Activated naive CD8-positive, alpha-beta T cell treated with anti-CD3 and anti-CD28 coated beads, Interleukin-2, amount 50 U/mL, for 16 hours (primary cell): ENCODE data around the gene MKLN1.
"Not testable (repeated sequence)": the region's sequence is repeated elsewhere in the genome, so short reads cannot be mapped to it uniquely, and the experiment has no call there.

Experiments
- DNase-seq: peaks from one replicate; pipeline ENCODE4 v3.0.0-alpha.2; 2020; ENCODE audit warnings: low read depth, low spot score

The MKLN1 gene

DNA sequence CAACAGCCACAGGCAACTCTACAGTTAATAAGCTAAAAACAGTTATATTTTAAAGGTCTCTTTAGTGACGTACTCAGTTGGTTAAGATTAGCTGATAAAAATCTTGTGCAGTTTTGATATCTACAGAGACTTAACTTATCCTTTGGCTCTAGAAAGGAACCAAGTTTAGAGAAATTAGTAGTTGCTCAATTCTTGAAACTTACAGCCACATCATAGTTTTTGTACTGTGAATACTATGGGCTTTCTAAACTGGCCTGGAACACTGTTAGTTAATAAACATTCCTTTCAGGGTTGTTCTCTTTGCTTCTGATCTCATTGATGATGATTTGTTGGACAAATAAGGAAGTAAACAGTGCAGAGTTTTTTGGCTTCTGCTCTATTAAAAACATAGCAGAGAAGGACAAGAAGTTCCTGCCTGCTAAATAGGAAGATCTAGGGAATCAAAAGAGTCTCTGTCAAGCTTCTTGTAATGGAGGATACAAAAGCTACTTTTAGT lies 73.1 kb downstream of the MKLN1 start:
- no peak for DNase-seq

DNA sequence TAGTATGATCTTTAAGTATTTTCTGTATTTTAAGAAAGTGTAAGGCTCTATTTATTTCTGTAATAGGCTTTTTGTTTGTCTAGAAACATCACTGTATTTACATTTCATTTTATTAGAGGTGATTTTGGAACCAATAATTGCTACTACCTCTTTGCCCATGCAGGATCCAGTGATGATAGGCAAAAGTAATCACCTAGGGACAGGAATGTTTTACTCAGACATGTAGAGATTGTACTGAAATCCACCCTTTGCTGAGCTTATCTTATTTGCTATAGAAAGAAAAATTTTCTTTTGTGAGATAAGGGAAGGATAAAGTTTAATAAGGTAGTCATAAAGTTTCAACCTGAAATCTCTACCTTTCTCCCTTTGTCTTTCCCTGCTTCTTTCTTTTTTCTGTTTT lies 73.5 kb downstream of the MKLN1 start:
- DNase-seq: no peak

DNA sequence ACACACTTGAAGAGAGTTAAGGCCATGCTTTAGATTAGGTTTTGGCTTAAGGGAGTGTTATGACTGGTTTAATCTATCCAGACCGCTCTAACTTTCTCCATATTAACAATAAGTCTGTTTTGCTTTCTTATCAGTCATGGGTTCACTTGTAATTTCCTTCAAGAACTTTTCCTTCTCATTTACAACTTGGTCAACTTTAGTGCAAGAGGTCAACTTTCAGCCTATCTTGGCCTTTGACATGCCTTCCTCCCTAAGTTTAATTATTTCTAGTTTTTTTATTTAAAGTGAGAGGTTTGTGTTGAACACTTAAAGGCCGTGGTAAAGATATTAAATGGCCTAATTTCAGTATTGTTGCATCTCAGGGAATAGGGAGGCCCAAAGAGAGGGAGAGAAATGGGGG lies 75.6 kb downstream of the MKLN1 start:
- no peak for DNase-seq

DNA sequence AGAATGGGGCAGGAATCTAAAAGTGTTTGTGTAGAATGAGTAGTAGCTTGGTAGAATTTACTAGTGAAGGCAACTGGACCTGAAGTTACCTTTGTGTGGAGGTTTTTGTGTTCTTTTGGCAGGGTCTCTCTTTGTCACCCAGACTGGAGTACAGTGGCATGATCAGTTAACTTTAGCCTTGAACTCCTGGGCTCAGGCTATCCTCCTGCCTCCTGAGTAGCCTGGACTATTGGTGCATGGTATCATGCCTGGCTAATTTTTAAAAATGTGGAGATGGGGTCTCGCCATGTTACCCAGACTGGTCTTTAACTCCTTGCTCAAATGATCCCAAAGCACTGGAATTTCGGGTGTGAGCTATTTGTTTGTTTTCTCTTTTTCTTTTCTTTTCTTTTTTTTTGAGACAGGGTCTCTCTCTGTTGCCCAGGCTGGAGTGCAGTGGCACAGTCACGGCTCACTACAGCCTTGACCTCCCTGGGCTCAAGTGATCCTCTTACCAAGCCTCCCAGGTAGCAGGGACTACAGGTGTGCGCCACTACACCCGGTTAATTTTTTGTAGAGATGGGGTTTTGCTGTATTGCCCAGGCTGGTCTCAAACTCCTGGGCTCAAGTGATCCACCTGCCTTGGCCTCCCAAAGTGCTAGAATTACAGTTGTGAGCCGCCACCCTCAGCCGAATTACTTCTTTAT lies 76.7 kb downstream of the MKLN1 start:
- no peak for DNase-seq

GRCh38 chr7:131409129-131409766 lies 81.6 kb downstream of the MKLN1 start:
- no peak for DNase-seq

DNA sequence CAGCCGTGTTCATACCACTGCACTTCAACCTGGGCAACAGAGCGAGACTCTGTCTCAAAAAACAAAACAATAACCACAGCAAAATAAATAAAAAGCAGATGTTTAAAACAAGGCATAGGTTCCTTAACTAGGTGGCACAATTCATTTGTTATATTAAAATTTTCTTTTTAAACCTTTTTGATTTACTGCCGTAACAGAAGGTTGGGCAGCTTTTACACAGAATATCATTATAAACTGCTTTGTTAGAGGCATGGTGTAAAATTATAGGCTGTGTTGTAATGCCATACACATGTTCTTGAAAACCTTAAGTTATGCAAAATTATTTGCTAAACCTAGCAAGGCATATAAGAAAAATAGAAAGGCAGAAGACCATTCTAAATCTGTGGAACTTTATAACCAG lies 84.4 kb downstream of the MKLN1 start:
- no peak for DNase-seq

- DNase-seq: no peak
These were observed 86.0 kb downstream of the MKLN1 start for GRCh38 chr7:131413711-131414110.

DNA sequence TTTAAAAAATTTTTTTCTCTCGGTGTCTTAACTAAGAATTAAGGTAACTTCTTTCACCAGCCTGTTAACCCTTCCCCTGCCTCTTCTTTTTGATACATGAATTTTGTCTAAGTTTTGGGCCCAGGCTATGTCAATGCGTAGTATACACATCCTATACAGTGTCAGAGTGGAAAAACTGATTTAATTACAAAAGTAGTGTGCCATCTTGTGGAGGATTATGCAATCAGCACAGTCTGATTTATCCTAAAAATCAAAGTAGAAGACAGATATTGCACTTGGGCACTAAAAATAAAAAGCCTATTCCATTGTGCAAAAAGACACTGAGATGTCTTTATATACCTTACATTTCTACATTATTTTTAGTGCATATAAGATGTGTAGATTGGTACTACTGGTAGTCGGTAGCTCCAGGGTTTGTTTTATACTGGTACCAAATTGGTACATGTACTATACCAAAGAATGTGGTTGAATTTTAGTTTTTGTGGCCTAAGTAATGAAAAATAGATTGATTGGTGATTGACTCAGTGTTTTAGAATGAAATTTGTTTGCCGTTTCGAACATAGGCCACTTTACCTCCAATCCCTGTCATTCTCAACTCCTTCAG lies 96.6 kb downstream of the MKLN1 start:
- DNase-seq: no peak

GRCh38 chr7:131425992-131426391 lies 98.3 kb downstream of the MKLN1 start:
- DNase-seq: no peak

DNA sequence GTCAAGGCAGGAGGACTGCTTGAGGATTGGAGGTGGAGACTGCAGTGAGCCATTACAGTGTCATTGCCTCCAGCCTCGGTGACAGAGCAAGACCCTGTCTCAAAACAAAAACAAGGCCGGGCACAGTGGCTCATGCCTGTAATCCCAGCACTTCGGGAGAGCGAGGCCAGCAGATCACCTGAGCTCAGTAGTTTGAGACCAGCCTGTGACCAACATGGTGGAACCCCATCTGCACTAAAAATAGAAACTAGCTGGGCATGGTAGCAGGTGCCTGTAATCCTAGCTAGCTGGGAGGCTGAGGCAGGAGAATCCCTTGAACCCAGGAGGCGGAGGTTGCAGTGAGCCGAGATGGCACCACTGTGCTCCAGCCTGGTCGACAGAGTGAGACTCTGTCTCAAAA lies 103.2 kb downstream of the MKLN1 start:
- DNase-seq: not testable (repeated sequence)

DNA sequence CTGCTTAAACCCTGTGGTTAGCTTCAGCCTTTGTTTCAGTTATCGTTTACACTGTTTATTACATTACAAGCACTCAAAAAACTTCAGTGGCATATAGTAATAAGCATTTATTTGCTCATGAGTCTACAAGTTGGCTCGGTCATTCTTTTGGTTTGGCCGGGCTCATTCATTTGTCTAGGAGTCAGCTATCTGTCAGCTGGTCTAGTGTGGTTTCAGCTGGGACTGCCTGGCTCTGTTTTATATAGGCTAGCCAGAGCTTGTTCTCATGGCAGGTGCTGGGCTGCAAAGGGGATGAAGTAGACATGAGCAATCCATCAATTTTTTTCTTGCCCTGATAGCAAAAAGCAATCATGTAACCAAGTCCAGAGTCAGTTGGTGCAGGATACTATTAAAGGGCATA lies 103.6 kb downstream of the MKLN1 start:
- no peak for DNase-seq

- DNase-seq: no peak
These were observed 104.1 kb downstream of the MKLN1 start for GRCh38 chr7:131431756-131432155.

- DNase-seq: no peak
These were observed 108.7 kb downstream of the MKLN1 start for GRCh38 chr7:131436384-131436783.

DNA sequence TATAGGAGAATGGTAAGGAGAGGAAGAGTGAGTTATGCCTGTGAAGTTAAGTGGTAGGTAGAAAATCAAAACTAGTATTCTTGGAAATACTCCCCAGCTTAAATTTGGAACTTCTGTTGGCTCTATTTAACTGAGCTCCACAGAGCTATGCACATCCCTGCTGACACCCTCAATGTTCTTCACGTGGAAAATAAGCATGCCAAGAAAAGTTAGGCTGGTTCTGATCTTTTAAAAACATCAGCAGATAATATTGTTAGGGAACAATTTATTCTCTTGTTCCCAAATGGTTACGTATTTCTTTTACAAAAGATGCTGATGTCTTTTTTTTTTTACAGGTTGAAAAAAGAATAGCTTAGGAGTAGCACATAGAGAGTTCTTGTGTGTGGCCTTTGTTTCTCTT lies 111.3 kb downstream of the MKLN1 start:
- DNase-seq: no peak

- no peak for DNase-seq
These were observed 115.8 kb downstream of the MKLN1 start for GRCh38 chr7:131443496-131443895.

DNA sequence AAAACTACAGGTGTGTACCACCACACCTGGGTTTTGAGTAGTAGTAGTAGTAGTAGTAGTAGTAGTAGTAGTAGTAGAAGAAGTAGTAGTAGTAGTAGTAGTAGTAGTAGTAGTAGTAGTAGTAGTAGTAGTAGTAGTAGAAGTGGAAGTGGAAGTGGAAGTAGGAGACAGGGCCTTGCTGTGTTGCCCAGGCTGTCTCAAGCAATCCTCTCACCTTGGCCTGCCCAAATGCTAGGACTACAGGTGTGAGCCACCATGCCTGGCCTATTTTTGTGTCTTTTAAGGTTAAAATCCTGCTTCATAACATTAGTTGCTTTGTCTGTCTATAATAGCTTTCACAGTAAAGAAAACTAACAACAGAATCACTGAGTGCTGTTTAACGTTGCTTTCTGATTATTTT lies 117.0 kb downstream of the MKLN1 start:
- DNase-seq: no peak

GRCh38 chr7:131449373-131449902 lies 121.8 kb downstream of the MKLN1 start:
- DNase-seq: no peak

GRCh38 chr7:131454498-131454897 lies 126.8 kb downstream of the MKLN1 start:
- no peak for DNase-seq

- DNase-seq: no peak
These were observed 127.3 kb downstream of the MKLN1 start for GRCh38 chr7:131455001-131455400.

DNA sequence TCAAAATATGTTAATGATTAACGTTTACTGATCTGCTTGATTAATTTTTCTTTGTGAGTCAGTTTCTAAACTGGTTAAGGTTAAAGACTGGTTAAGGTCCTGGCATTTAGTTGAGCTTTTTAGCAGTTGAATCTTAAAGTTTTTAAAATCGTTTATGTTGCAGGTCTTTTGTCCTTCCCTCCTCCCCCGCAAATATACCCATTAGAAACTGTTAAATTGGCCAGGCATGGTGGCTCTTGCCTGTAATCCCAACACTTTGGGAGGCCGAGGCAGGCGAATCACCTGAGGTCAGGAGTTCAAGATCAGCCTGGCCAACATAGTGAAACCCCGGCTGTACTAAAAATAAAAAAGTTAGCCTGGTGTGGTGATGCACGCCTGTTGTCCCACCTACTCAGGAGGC lies 127.9 kb downstream of the MKLN1 start:
- no peak for DNase-seq

DNA sequence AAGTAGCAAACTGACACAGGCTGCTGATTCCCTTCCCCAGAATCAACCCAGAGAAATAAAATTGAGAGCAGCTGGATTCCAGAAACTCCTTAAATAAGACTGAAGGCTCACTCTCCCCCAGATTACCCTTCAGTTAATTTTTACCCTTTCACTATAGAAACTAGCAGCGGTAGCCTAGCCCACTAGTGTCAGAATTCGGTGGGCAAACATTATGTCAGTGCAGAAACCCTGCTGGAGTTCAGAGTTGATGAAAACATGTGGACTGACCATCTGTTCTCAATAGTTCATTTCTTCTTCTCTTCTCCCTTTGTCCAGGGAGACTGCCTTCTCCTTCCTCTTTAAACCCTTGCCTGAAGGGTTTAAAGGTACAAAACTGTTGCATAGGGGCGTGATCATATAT lies 128.7 kb downstream of the MKLN1 start:
- no peak for DNase-seq

DNA sequence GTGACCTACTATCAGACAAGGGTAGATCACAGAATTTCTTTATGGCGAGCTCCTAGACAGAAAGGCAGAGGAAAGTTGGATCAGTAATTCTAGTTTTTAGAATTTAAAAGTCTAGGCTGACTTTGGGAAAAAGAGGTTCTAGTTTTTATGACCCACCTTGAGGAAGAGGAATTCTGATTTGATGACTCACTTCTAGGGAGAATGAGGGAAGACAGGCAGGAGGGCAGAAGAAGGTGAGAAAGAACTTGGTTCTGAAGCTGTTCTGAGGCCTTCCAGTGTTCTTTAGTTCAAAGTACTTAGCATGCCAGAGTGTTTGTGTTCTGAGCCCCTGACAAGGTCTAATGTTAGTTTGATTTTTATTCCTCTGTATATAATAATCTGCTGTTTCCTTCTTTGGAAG lies 131.6 kb downstream of the MKLN1 start:
- no peak for DNase-seq

DNA sequence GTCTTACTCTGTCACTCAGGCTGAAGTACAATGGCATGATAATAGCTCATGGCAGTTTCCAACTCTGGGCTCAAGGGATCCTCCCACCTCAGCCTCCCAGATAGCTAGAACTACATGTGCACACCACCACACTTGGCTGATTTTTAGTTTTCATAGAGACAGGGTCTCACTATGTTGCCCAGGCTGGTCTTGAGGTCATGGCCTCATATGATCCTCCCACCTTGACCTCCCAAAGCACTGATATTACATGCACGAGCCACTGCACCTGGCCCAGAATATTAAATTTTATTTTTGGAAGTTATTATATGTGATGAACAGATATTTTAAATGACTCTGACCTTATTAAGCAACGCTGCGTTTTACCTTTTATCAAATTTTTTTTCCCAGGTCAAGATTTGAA lies 134.4 kb downstream of the MKLN1 start:
- no peak for DNase-seq
